Activated naive CD4-positive, alpha-beta T cell treated with anti-CD3 and anti-CD28 coated beads, Interleukin-2, amount 10 ng/mL, durations not matched to agents 7 days and 5 days (primary cell): ENCODE measurements around the gene L1TD1.
"Not testable (repeated sequence)": the region's sequence is repeated elsewhere in the genome, so short reads cannot be mapped to it uniquely, and the experiment has no call there.

ENCODE experiments used
- CTCF ChIA-PET: fragments of 350-600 bp; sonication (Branson Sonifier 250); formaldehyde crosslinking; loops from one replicate; lab custom pipeline; 2021; ENCODE audit warnings: antibody characterized with exemption; lab: Charles Lee
- DNase-seq: peaks from one replicate; pipeline ENCODE4 v3.0.0-alpha.2; 2020
- H3K27ac Mint-ChIP-seq: one replicate; pipeline ENCODE4 v1.8.0; 2021; ENCODE audit warnings: mild to moderate bottlenecking, moderate library complexity, mixed read lengths
- H3K27me3 Mint-ChIP-seq: one replicate; pipeline ENCODE4 v1.8.0; 2021; ENCODE audit warnings: mild to moderate bottlenecking, mixed read lengths
- H3K36me3 Mint-ChIP-seq: one replicate; pipeline ENCODE4 v1.8.0; 2021; ENCODE audit warnings: mixed read lengths
- H3K4me1 Mint-ChIP-seq: one replicate; pipeline ENCODE4 v1.8.0; 2021; ENCODE audit warnings: mixed read lengths
- H3K4me3 Mint-ChIP-seq: one replicate; pipeline ENCODE4 v1.8.0; 2021; ENCODE audit warnings: mild to moderate bottlenecking, moderate library complexity, mixed read lengths
- H3K9me3 Mint-ChIP-seq: one replicate; pipeline ENCODE4 v1.8.0; 2021; ENCODE audit warnings: mixed read lengths

Gene L1TD1

GRCh38 chr1:62235576-62235975 is 40.9 kb downstream of the L1TD1 start:
- Mint-ChIP-seq H3K4me3 (no peak overlapping the region), H3K9me3 (no peaks in the 10 kb centered on the region), H3K36me3 (no peaks in the 10 kb centered on the region), H3K27me3 (peaks cover 3% of the 10 kb centered on the region), H3K4me1 (no peaks in the 10 kb centered on the region), H3K27ac (no peak overlapping the region)
- CTCF ChIA-PET = no interaction called here
- no peak for DNase-seq

DNA sequence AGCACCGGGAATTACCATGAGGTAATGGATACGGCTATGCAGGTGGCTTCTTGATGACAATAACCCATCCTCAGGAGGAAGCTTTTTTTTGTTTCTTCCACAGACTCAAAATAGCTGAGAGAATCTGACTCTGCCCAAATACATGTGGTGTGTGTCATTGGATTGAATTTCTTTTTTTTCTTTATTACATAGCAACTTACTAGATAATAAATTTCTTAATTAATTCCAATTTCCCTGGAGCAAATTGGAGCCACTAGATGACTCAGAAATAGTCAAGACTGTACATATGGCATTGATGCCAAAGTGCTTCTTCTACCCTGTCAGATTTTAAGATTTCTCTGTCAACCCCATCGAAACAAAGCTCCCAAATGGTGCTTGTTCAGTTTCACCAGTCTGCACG is 42.7 kb downstream of the L1TD1 start:
- Mint-ChIP-seq H3K9me3 (no peaks in the 10 kb centered on the region), H3K27me3 (peaks cover 3% of the 10 kb centered on the region), H3K4me3 (no peak overlapping the region), H3K4me1 (no peaks in the 10 kb centered on the region), H3K36me3 (no peaks in the 10 kb centered on the region), H3K27ac (no peak overlapping the region)
- CTCF ChIA-PET = no interaction called here
- no peak for DNase-seq

- CTCF ChIA-PET = no interaction called here
- H3K4me3 Mint-ChIP-seq = no peak overlapping the region
- DNase-seq = no peak
- H3K27ac Mint-ChIP-seq = no peak overlapping the region
- no peaks in the 10 kb centered on the region for H3K4me1 Mint-ChIP-seq
- H3K36me3 Mint-ChIP-seq = no peaks in the 10 kb centered on the region
- peaks cover 3% of the 10 kb centered on the region for H3K27me3 Mint-ChIP-seq
- no peaks in the 10 kb centered on the region for H3K9me3 Mint-ChIP-seq
Measured at GRCh38 chr1:62237950-62238374, 43.3 kb downstream of the L1TD1 start.

GRCh38 chr1:62238507-62238906 is 43.9 kb downstream of the L1TD1 start:
- peaks cover 3% of the 10 kb centered on the region for H3K27me3 Mint-ChIP-seq
- no peak overlapping the region for H3K27ac Mint-ChIP-seq
- H3K4me1 Mint-ChIP-seq = no peaks in the 10 kb centered on the region
- H3K4me3 Mint-ChIP-seq = no peak overlapping the region
- H3K9me3 Mint-ChIP-seq = no peaks in the 10 kb centered on the region
- DNase-seq = no peak
- CTCF ChIA-PET = no interaction called here
- no peaks in the 10 kb centered on the region for H3K36me3 Mint-ChIP-seq

DNA sequence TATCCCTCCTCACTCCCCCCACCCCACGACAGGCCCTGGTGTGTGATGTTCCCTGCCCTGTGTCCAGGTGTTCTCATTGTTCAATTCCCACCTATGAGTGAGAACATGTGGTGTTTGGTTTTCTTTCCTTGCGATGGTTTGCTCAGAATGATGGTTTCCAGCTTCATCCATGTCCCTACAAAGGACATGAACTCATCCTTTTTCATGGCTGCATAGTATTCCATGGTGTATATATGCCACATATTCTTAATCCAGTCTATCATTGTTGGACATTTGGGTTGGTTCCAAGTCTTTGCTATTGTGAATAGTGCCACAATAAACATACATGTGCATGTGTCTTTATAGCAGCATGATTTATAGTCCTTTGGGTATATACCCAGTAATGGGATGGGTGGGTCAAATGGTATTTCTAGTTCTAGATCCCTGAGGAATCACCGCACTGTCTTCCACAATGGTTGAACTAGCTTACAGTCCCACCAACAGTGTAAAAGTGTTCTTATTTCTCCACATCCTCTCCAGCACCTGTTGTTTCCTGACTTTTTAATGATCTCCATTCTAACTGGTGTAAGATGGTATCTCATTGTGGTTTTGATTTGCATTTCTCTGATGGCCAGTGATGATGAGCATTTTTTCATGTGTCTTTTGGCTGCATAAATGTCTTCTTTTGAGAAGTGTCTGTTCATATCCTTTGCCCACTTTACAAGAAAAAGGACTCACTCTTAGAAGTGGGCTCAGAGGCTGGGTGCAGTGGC is 45.2 kb downstream of the L1TD1 start:
- CTCF ChIA-PET, H3K4me3 Mint-ChIP-seq: not testable (repeated sequence)

GRCh38 chr1:62240651-62241370 is 46.2 kb downstream of the L1TD1 start:
- no peak for DNase-seq
- no peak overlapping the region for H3K27ac Mint-ChIP-seq

More for the DNA sequence above, 45.2 kb downstream of the L1TD1 start:
- not testable (repeated sequence) for DNase-seq, H3K27me3 Mint-ChIP-seq, H3K9me3 Mint-ChIP-seq, H3K36me3 Mint-ChIP-seq, H3K4me1 Mint-ChIP-seq, H3K27ac Mint-ChIP-seq

GRCh38 chr1:62241371-62242131 is 46.9 kb downstream of the L1TD1 start:
- H3K27me3 Mint-ChIP-seq = peaks cover 3% of the 10 kb centered on the region
- CTCF ChIA-PET = no interaction called here
- no peak overlapping the region for H3K4me3 Mint-ChIP-seq
- H3K36me3 Mint-ChIP-seq = no peaks in the 10 kb centered on the region
- H3K4me1 Mint-ChIP-seq = no peaks in the 10 kb centered on the region
- H3K27ac Mint-ChIP-seq = no peak overlapping the region
- DNase-seq = no peak
- H3K9me3 Mint-ChIP-seq = no peaks in the 10 kb centered on the region

More at GRCh38 chr1:62240651-62241370, 46.2 kb downstream of the L1TD1 start:
- Mint-ChIP-seq H3K4me1 (no peaks in the 10 kb centered on the region), H3K4me3 (no peak overlapping the region), H3K27me3 (peaks cover 3% of the 10 kb centered on the region), H3K36me3 (no peaks in the 10 kb centered on the region), H3K9me3 (no peaks in the 10 kb centered on the region)
- CTCF ChIA-PET = no interaction called here

DNA sequence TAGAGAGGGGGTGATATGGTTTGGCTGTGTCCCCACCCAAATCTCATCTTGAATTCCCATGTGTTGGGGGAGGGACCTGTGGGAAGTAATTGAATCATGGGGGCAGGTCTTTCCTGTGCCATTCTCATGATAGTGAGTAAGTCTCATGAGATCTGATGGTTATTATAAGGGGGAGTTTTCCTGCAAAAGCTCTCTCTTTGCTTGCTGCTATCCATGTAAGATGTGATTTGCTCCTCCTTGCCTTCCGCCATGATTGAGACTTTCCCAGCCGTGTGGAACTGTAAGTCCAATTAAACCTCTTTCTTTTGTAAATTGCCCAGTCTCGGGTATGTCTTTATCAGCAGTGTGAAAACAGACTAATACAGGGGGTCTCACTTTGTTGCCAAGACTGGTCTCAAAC is 49.7 kb downstream of the L1TD1 start:
- H3K27me3 Mint-ChIP-seq, H3K27ac Mint-ChIP-seq, DNase-seq, H3K9me3 Mint-ChIP-seq, H3K4me3 Mint-ChIP-seq, CTCF ChIA-PET, H3K4me1 Mint-ChIP-seq, H3K36me3 Mint-ChIP-seq: not testable (repeated sequence)

GRCh38 chr1:62245201-62245600 is 50.6 kb downstream of the L1TD1 start:
- no peak overlapping the region for H3K27ac Mint-ChIP-seq
- H3K4me3 Mint-ChIP-seq = no peak overlapping the region
- H3K9me3 Mint-ChIP-seq = no peaks in the 10 kb centered on the region
- DNase-seq = no peak
- no peaks in the 10 kb centered on the region for H3K27me3 Mint-ChIP-seq
- CTCF ChIA-PET = no interaction called here
- no peaks in the 10 kb centered on the region for H3K4me1 Mint-ChIP-seq
- H3K36me3 Mint-ChIP-seq = no peaks in the 10 kb centered on the region

GRCh38 chr1:62247391-62248168 is 52.9 kb downstream of the L1TD1 start:
- H3K9me3 Mint-ChIP-seq = no peaks in the 10 kb centered on the region
- H3K27ac Mint-ChIP-seq = no peak overlapping the region
- no peaks in the 10 kb centered on the region for H3K4me1 Mint-ChIP-seq
- CTCF ChIA-PET = no interaction called here
- DNase-seq = no peak
- no peak overlapping the region for H3K4me3 Mint-ChIP-seq
- no peaks in the 10 kb centered on the region for H3K36me3 Mint-ChIP-seq
- H3K27me3 Mint-ChIP-seq = no peaks in the 10 kb centered on the region

- DNase-seq = no peak
- no peak overlapping the region for H3K4me3 Mint-ChIP-seq
- H3K9me3 Mint-ChIP-seq = no peaks in the 10 kb centered on the region
- no peaks in the 10 kb centered on the region for H3K4me1 Mint-ChIP-seq
- H3K27ac Mint-ChIP-seq = no peak overlapping the region
- CTCF ChIA-PET = no interaction called here
- no peaks in the 10 kb centered on the region for H3K36me3 Mint-ChIP-seq
- H3K27me3 Mint-ChIP-seq = no peaks in the 10 kb centered on the region
Measured at GRCh38 chr1:62250126-62250726, 55.6 kb downstream of the L1TD1 start.

- Mint-ChIP-seq H3K9me3 (no peaks in the 10 kb centered on the region), H3K4me1 (no peaks in the 10 kb centered on the region), H3K4me3 (no peak overlapping the region), H3K36me3 (no peaks in the 10 kb centered on the region), H3K27ac (no peak overlapping the region), H3K27me3 (peaks cover 20% of the 10 kb centered on the region)
- CTCF ChIA-PET = no interaction called here
- no peak for DNase-seq
Measured at GRCh38 chr1:62259551-62259950, 64.9 kb downstream of the L1TD1 start.

GRCh38 chr1:62260688-62261087 is 66.0 kb downstream of the L1TD1 start:
- no peaks in the 10 kb centered on the region for H3K36me3 Mint-ChIP-seq
- H3K9me3 Mint-ChIP-seq = no peaks in the 10 kb centered on the region
- CTCF ChIA-PET = no interaction called here
- H3K4me1 Mint-ChIP-seq = no peaks in the 10 kb centered on the region
- no peak overlapping the region for H3K27ac Mint-ChIP-seq
- no peak overlapping the region for H3K4me3 Mint-ChIP-seq
- no peak for DNase-seq
- peaks cover 20% of the 10 kb centered on the region for H3K27me3 Mint-ChIP-seq
